Activated naive CD4-positive, alpha-beta T cell treated with anti-CD3 and anti-CD28 coated beads for 36 hours (primary cell): Measurements from ENCODE around the gene SPHK2. TPM values are rescaled to one million over a fixed set of nuclear protein-coding genes. Genes with fewer than 3 reads are reported as not detected.

Experiments used
- CTCF ChIA-PET: fragments of 350-600 bp; sonication (Branson Sonifier 250); formaldehyde crosslinking; loops from one replicate; lab custom pipeline; 2021; ENCODE audit warnings: antibody characterized with exemption; lab: Charles Lee
- DNase-seq: peaks from one replicate; pipeline ENCODE4 v3.0.0-alpha.2; 2020
- H3K27ac Mint-ChIP-seq: one replicate; pipeline ENCODE4 v1.8.0; 2021; ENCODE audit warnings: mild to moderate bottlenecking, mixed read lengths
- H3K27me3 Mint-ChIP-seq: one replicate; pipeline ENCODE4 v1.8.0; 2021; ENCODE audit warnings: low read depth, mixed read lengths
- H3K36me3 Mint-ChIP-seq: one replicate; pipeline ENCODE4 v1.8.0; 2021; ENCODE audit warnings: low read depth, mixed read lengths
- H3K4me1 Mint-ChIP-seq: one replicate; pipeline ENCODE4 v1.8.0; 2021; ENCODE audit warnings: low read depth, mixed read lengths
- H3K4me3 Mint-ChIP-seq: one replicate; pipeline ENCODE4 v1.8.0; 2021; ENCODE audit warnings: mild to moderate bottlenecking, moderate library complexity, mixed read lengths
- H3K9me3 Mint-ChIP-seq: one replicate; pipeline ENCODE4 v1.8.0; 2021; ENCODE audit warnings: mixed read lengths
- intact Hi-C: fragments of 100-400 bp; cut with micrococcal nuclease; formaldehyde crosslinking; loops from one replicate; pipeline ENCODE4 v1.15.1; 2023
- total RNA-seq, 2 experiments: library from RNA; stranded (reverse); gene quantifications; one replicate each; pipeline ENCODE4 v1.2.3, GENCODE V29; 2021

Gene SPHK2
- total RNA-seq, 2 experiments from 2014 or later: 20.1 to 20.6 TPM

DNA sequence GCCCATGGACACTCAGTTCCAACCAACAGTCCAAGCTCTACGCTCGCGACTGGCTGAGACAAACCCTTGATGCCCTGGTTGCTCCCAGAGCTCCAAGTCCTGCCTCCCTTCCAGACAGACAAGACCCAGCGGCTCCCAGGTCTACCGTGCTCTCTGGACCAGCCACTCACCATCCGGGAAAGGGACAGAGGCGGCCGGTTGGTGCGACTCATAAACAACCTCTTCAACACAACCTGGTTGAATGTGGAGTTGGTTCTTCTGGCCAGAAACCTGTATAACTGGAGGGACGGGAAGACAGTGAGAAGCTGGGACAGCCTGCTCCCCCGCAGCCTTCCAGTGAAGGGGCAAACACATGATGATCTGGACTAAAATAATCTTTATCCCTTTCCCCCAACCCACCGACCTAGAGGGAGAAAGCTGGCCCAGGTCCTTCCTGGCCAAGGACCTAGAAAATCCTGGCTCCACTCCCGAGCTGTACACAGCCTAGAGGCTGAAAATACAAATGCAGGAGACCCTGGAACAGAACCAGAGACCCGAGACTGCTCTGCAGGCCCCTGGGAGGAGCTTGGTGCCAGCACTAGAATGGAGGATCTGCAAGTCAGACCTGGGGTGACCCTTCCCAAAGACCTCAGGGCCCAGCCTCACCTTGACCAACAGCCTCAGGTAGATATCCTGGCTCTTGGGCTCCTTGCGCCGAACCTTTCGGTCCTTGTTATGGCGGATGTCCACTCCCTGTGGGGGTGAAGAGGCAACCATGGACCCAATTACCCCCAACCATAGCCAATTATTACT, 2.0 kb upstream of the SPHK2 start:
- intact Hi-C loops: no loop called here
- no peaks in the 10 kb centered on the region for H3K27me3 Mint-ChIP-seq
- H3K4me3 Mint-ChIP-seq: peak overlapping the region; percentile 99
- H3K27ac Mint-ChIP-seq: peak overlapping the region; percentile 99
- no peaks in the 10 kb centered on the region for H3K9me3 Mint-ChIP-seq
- peaks cover 55% of the 10 kb centered on the region for H3K36me3 Mint-ChIP-seq
- CTCF ChIA-PET: interaction anchor here (1.2 to 1.4 kb wide), 2 partner anchors 9 to 30 kb away, joined by 3 read pairs; no protein-coding TSS in a partner anchor
- H3K4me1 Mint-ChIP-seq: peaks cover 41% of the 10 kb centered on the region
- no peak for DNase-seq

DNA sequence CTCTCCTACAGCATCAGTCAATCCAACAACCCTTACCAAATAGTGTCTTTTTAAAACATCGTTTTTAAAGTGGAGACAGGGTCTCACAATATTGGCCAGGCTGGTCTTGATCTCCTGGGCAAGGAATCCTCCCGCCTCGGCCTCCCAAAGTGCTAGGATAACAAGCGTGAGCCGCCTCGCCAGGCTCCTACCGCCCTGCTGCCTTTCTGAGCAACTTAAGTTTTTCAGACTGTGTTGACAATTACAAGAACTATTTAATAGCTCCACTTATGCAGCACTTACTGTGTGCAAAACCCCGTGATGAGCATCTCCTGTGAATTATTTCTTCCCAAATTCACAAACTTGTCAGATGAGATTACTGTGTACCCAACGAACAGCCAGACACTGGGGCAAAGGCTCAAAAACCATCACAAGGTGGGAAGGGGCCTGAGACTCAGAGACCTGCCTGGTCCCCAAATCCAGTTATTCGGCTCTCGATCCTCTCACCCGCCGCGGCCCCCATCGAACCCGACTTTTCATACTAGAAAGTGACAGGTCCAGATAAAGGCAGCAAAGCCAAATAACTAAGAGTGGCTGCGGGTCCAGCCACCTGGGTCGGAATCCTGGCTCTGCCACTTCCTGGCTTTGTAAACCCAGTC, 909 bp upstream of the SPHK2 start:
- DNase-seq: no peak
- CTCF ChIA-PET: no interaction called here
- H3K27me3 Mint-ChIP-seq: no peaks in the 10 kb centered on the region
- no peaks in the 10 kb centered on the region for H3K9me3 Mint-ChIP-seq
- H3K36me3 Mint-ChIP-seq: peaks cover 59% of the 10 kb centered on the region
- intact Hi-C loops: loop anchor here (2.0 kb wide), 1 partner anchor 174 kb away; the partner anchor contains the start of gene GRWD1
- peaks cover 47% of the 10 kb centered on the region for H3K4me1 Mint-ChIP-seq
- H3K27ac Mint-ChIP-seq: peak overlapping the region; percentile 99
- H3K4me3 Mint-ChIP-seq: peak overlapping the region; percentile 99

DNA sequence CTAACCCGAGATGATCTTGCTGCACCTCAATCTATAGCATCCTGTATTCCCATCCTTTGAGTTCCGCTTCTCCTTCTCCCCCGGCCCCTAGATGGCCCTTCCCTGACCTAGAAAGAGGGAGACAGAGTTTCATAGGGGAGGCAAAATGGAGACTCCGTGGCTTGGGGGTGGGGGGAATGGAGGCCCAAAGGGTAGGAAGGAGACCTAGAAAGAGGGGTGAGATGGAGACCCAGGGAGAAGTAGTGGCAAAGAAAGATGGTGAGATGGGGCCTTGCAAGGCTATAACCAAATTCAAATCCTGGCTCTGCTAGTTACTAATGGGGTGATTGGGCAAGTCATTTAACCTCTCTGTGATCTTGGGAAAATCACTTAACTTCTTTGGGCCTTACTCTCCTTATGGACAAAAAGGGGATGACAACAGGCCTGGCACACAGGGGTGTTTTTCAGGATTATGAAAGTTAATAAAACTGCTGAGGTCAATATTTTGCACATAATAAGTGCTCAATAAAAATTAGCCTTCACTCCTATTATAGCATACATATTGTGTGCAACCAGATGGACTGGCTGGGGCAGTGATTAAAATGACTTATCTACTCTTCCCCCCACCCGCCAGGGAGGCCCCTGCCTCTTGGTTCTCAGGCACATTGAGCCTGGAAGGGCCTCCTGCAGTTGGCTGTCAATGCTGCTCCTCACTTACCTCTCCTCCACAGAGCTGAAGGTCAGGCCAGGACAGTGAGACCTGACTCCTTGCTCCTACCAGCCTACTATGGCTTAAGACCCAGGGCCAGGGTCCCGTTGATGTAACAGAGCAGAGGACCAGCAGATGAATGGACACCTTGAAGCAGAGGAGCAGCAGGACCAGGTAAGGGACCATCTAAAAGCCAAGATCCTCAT, 633 bp downstream of the SPHK2 start:
- intact Hi-C loops: loop anchor here (1.0 to 2.0 kb wide), 5 partner anchors 17 to 299 kb away; partner anchors contain the start of genes CYTH2, DBP, GRWD1 and SYNGR4
- H3K4me1 Mint-ChIP-seq: peaks cover 60% of the 10 kb centered on the region
- peak overlapping the region; percentile 99 for H3K27ac Mint-ChIP-seq
- peak overlapping the region; percentile 99 for H3K4me3 Mint-ChIP-seq
- no peak for DNase-seq
- CTCF ChIA-PET: interaction anchor here (1.0 kb wide), 1 partner anchor 30 kb away, joined by 4 read pairs; no protein-coding TSS in a partner anchor
- peaks cover 60% of the 10 kb centered on the region for H3K36me3 Mint-ChIP-seq
- no peaks in the 10 kb centered on the region for H3K9me3 Mint-ChIP-seq
- H3K27me3 Mint-ChIP-seq: no peaks in the 10 kb centered on the region

DNA sequence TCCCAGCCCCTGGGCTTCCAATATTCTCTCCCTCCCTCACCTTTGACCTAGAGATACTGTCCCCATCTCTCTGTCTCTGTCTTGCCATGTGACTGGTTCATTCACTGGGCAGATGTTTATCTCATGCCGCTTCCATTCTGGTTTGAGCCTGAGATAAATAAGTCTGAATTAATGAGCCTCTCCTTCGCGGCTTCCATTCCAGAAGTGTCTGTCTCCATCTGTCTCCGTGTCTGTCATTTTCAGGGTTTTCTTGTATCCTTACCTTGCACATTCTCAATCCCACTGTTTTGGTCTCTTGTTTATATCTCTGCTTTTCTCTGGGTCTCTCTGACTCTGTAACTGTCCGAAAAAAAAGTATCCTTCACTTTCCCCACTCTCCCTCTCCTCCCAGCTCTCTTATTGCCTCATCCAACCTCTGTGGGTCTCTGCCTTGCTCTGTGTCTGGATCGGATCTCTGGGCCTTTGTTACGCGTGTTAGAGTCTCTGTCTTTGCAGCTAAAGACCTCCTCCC, 4.3 kb downstream of the SPHK2 start:
- Mint-ChIP-seq H3K27ac (peak overlapping the region; percentile 95), H3K36me3 (peaks cover 27% of the 10 kb centered on the region), H3K4me1 (peaks cover 49% of the 10 kb centered on the region), H3K4me3 (peak overlapping the region; percentile 79), H3K27me3 (no peaks in the 10 kb centered on the region), H3K9me3 (no peaks in the 10 kb centered on the region)
- no peak for DNase-seq
- CTCF ChIA-PET: interaction anchor here (1.0 kb wide), 1 partner anchor 35 kb away, joined by 3 read pairs; no protein-coding TSS in a partner anchor
- intact Hi-C loops: loop anchor here (1.0 kb wide), 1 partner anchor 14 kb away; the partner anchor contains the start of gene DBP

DNA sequence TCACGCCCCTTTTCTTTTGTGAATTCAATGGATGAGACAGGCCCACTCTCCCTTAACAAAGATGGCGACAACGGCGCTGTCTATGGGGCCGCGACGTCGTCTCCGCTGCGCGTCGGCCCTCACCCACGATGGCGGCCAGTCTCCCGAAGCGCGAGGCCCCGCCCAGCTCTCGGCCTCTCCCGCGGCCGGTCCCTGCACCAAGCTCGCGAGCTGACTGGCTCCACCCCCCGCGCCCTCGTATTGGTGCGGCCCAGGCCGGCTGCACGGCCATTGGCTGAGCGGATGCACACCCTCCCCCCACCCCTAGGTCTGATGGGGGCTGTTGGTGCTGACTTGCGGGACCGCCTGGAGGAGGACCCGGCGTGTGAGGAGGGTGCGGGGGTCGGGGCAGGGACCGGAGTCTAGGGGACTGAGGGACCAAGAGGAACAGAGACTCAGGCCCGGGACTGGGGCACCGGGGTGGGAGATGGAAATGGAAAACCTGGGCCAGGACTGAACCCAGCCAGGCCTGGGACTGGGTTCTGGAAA, 4.8 kb downstream of the SPHK2 start:
- peak overlapping the region; percentile 95 for H3K27ac Mint-ChIP-seq
- H3K9me3 Mint-ChIP-seq: no peaks in the 10 kb centered on the region
- peaks cover 50% of the 10 kb centered on the region for H3K4me1 Mint-ChIP-seq
- peaks cover 25% of the 10 kb centered on the region for H3K36me3 Mint-ChIP-seq
- intact Hi-C loops: loop anchor here (1.0 kb wide), 1 partner anchor 13 kb away; the partner anchor contains the start of gene DBP
- H3K27me3 Mint-ChIP-seq: no peaks in the 10 kb centered on the region
- DNase-seq: peak; percentile 98
- H3K4me3 Mint-ChIP-seq: peak overlapping the region; percentile 79
- CTCF ChIA-PET: interaction anchor here (1.0 kb wide), 1 partner anchor 35 kb away, joined by 3 read pairs; no protein-coding TSS in a partner anchor

DNA sequence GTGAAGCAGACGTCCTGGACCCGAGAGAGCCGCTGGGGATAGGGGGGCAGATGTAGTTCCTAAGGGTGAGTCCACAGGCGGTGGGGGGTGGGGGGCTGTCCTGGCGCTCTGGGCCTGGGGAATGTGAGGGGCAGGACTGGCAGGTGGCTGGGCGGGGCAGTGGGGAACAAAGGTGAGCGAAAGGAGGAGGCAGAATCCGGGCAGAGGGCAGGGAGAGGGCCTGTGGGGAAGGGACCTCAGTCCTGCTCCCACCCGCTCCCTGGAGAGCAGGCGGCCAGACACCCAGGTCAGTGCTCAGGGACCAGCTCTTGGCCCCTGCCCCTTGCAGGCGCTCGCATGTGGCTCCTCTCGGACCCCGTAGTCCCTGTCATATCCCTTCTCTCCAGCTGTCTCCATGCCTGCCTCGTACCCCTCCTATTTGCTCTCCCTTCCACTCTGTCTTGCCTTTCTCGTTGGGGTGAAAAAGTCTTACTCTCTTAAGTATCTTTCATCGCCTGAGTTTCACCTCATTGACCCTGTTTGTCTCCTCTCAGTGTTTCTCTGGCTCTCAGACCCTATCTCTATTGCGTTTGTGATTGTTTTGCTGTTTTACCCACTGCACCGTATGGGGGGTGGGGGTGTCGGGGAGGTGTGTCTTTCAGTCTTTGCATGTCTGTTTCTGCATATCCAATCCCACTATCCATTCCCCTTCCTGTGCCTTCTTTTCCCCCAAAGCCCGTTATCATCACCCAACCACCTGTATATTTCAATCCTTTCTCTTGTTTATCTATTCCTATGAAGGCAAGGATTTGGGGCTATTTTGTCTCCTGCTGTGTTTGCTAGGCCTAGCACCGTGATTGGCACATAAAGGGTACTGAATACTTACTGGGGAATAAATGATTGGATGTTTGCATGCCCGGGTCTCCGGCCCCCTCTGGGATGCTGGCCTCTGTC, 5.8 kb downstream of the SPHK2 start:
- Mint-ChIP-seq H3K36me3 (peaks cover 20% of the 10 kb centered on the region), H3K9me3 (no peaks in the 10 kb centered on the region), H3K4me3 (peak overlapping the region; percentile 79), H3K4me1 (peaks cover 43% of the 10 kb centered on the region), H3K27ac (peak overlapping the region; percentile 95), H3K27me3 (no peaks in the 10 kb centered on the region)
- intact Hi-C loops: loop anchor here (1.0 kb wide), 1 partner anchor 12 kb away; the partner anchor contains the start of gene DBP
- CTCF ChIA-PET: no interaction called here
- DNase-seq: no peak

DNA sequence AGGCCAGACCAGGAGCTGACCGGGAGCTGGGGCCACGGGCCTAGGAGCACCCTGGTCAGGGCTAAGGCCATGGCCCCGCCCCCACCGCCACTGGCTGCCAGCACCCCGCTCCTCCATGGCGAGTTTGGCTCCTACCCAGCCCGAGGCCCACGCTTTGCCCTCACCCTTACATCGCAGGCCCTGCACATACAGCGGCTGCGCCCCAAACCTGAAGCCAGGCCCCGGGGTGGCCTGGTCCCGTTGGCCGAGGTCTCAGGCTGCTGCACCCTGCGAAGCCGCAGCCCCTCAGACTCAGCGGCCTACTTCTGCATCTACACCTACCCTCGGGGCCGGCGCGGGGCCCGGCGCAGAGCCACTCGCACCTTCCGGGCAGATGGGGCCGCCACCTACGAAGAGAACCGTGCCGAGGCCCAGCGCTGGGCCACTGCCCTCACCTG, 6.6 kb downstream of the SPHK2 start:
- no peak overlapping the region for H3K4me3 Mint-ChIP-seq
- H3K4me1 Mint-ChIP-seq: peaks cover 43% of the 10 kb centered on the region
- intact Hi-C loops: no loop called here
- DNase-seq: no peak
- CTCF ChIA-PET: no interaction called here
- H3K27ac Mint-ChIP-seq: no peak overlapping the region
- H3K36me3 Mint-ChIP-seq: peaks cover 18% of the 10 kb centered on the region
- H3K27me3 Mint-ChIP-seq: no peaks in the 10 kb centered on the region
- no peaks in the 10 kb centered on the region for H3K9me3 Mint-ChIP-seq

DNA sequence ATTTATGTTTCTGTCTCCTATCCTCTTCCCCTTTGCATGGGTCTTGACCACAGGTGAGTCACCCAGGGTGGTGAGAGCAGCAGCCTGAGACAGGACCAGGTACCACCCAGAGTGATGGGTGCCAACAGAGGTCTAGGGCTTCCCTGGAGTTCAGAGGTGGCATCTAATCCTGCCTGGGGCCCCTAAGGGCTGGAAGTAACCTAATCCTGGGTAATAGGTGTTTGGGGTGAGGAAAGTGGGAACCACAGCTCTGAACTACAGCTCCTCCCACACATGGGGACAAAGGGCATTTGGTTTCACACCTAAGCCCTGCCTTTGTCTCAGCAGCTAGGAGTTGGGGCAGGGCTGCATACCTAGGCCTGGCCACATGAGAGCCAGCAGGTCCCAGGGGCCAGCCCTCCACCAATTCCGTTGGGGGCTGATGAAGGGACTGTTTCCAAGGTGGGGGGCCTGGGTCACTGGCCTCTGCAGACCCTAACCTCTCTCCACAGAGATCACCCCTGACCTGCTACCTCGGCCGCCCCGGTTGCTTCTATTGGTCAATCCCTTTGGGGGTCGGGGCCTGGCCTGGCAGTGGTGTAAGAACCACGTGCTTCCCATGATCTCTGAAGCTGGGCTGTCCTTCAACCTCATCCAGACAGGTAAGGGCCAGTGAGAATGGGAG, 8.0 kb downstream of the SPHK2 start:
- CTCF ChIA-PET: no interaction called here
- DNase-seq: no peak
- no peak overlapping the region for H3K27ac Mint-ChIP-seq
- H3K4me1 Mint-ChIP-seq: peaks cover 39% of the 10 kb centered on the region
- intact Hi-C loops: no loop called here
- no peak overlapping the region for H3K4me3 Mint-ChIP-seq
- peaks cover 11% of the 10 kb centered on the region for H3K36me3 Mint-ChIP-seq
- no peaks in the 10 kb centered on the region for H3K9me3 Mint-ChIP-seq
- no peaks in the 10 kb centered on the region for H3K27me3 Mint-ChIP-seq

DNA sequence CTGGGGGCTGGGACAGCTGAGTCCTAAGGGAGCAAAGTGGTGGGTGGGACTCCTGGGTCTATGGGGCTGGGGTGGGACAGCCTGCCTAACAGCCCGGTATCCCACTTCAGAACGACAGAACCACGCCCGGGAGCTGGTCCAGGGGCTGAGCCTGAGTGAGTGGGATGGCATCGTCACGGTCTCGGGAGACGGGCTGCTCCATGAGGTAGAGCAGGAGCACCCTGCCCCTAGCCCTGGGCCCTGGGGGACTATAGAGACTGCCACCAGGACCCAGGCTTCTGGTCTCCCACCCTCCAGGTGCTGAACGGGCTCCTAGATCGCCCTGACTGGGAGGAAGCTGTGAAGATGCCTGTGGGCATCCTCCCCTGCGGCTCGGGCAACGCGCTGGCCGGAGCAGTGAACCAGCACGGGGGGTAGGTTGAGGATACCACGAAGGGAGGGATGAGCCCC, 8.6 kb downstream of the SPHK2 start:
- CTCF ChIA-PET: interaction anchor here (0.6 kb wide), 1 partner anchor 221 kb away, joined by 4 read pairs; no protein-coding TSS in a partner anchor
- peaks cover 9% of the 10 kb centered on the region for H3K36me3 Mint-ChIP-seq
- H3K27ac Mint-ChIP-seq: no peak overlapping the region
- H3K4me3 Mint-ChIP-seq: no peak overlapping the region
- H3K9me3 Mint-ChIP-seq: no peaks in the 10 kb centered on the region
- H3K4me1 Mint-ChIP-seq: peaks cover 39% of the 10 kb centered on the region
- DNase-seq: no peak
- H3K27me3 Mint-ChIP-seq: no peaks in the 10 kb centered on the region
- intact Hi-C loops: no loop called here
